ENCODE measurements around the gene NRF1.
"Not testable (repeated sequence)": the region's sequence is repeated elsewhere in the genome, so short reads cannot be mapped to it uniquely, and the experiment has no call there.

The NRF1 gene

GRCh38 chr7:129611246-129612111 is at the start of gene NRF1:
TSS of gene NRF1 (plus strand) at chr7:129611720. CDS start at chr7:129657352, 45,632 bp downstream.
- DNase-seq, result peak; percentile 77 to 98

- DNase-seq, result not testable (repeated sequence)
Observed at GRCh38 chr7:129566323-129566722, 45.2 kb upstream of the NRF1 start.

DNA sequence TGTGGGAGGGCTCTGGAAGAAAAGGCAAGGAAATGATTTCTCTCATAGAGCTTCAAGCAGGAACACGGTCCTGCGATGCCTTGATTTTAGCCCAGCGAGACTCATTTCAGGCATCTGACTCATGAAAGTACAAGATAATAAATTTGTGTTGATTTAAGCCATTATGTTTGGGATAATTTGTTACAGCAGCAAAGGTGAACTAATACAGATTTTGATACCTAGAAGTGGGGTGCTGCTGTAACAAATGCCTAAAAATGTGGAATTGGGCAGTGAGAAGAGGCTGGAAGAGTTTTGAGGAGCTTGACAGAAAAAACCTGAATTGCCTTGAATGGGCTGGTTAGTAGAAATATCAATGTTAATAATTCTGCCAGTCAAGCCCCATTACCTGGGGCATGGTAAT is 44.1 kb upstream of the NRF1 start:
- no peak for DNase-seq

GRCh38 chr7:129568240-129568639 is 43.3 kb upstream of the NRF1 start:
- DNase-seq, result no peak

GRCh38 chr7:129569326-129569725 is 42.2 kb upstream of the NRF1 start:
- no peak for DNase-seq

DNA sequence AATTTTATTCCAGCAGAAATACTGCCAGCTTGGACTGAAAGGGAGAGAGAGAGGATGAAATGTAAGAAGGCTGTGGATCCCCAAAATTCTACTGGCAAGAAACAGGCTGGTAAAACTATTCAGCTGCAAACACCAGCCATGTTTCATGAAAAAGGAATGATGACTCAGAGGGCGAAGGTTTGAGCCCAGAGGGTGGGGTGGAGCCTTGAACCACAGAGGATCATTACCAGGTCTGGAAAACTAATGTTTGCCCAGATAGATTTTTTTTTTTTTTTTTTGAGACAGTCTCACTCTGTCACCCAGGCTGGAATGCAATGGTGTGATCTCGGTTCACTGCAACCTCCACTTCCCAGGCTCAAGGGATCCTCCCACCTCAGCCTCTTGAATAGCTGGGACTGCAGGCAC is 41.7 kb upstream of the NRF1 start:
- no peak for DNase-seq

DNA sequence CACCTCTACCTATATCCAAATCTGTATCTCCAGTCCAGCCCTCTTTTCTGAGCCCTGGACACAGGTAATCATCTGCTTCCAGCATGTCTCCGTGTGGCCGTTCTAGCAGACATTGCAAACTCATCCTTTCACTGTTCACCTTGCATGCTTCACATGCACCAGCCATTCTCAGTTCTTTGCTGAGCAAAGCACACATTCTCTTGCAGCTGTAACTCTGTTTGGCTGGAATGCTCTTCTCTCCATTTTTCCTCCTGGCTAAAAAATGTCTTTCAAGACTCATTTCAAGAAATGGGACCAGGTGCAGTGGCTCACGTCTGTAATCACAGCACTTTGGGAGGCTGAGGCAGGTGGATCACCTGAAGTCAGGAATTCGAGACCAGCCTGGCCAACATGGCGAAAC is 40.3 kb upstream of the NRF1 start:
- no peak for DNase-seq

DNA sequence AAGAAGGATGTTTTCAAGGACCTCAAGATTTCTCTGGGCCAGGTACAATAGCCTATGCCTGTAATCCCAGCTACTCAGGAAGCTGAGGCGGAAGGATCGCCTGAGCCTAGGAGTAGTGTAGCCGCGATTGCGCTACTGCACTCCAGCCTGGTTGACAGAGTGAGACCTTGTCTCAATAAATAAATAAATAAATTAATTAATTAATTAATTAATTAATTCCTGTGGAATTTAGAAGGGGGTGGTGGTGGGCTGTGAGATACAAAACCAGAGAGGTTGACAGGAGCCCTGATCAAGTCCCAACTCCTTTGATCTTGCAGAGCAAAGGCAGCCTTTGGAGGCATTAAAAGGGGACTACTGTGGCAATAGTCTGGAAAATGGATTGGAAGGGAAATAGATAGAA is 39.3 kb upstream of the NRF1 start:
- no peak for DNase-seq

- DNase-seq, result no peak
Observed at GRCh38 chr7:129574487-129574886, 37.0 kb upstream of the NRF1 start.

DNA sequence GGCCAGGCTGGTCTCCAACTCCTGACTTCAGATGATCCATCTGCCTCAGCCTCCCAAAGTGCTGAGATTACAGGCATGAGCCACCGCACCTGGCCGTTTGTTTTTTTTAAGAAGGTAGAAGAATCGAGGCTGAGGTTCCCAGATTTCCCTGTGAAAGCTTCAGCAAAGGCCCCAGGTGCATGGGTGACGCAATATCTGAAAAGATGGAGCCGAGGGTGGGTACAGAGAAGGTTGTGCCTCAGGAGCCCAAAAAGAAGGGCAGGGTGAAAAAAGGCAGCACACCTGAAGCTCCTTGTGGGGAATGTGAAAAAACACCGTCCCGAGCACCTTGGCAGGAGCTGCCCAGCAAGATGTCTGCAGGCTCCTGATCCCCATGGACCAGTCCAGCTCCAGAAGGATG is 35.8 kb upstream of the NRF1 start:
- no peak for DNase-seq

DNA sequence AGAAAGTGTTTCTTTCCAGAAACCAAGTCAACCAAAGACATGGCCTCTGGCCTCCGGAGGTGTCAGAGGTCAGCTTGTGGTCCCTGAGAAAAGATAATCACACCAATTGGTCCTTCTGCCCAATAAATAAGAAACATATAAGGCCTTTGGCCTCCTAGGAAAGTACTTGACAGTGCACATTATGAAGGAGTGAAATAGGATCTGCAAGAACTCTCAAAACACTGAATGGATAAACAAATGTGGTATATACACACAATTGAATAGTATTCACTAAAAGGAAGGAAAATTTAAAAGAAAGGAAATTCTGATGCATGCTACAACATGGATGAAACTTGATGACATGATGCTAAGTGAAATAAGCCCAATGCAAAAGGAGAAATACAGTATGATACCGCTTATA is 35.4 kb upstream of the NRF1 start:
- no peak for DNase-seq

DNA sequence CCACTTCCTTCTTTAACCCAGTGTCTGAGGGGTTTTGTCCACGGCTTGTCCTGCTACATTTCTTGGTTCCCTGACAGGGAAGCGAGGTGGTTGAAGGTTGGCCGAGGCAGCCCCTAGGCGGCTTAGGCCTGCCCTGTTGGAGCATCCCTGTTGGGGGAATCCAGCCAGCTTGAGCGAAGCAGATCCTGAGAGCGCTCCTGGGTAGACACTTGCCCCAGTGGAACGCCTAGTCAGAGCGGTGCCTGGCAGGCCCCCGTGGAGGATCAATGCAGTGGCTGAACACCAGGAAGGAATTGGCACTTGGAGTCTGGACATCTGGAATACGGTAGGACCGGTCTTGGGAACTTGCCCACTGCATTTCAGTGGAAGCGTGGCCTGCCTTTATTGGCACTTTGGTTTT is 32.7 kb upstream of the NRF1 start:
- DNase-seq, result no peak

GRCh38 chr7:129586179-129586578 is 25.3 kb upstream of the NRF1 start:
- not testable (repeated sequence) for DNase-seq

DNA sequence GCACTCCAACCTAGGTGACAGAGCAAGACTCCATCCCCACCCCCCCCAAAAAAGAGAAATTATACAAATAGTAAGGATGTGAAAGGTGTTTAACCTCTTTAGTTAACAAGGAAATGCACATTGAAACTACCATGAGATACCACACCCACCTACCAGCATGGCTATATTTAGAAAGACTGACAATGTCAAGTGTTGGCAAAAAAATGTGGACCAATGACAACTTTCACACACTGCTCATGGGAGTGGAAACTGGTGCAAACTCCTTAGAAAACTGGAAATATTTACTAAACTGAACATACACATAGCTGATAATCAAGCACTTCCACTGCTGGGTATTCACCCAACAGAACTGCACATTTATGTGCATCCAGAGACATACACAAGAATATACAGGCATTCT is 23.3 kb upstream of the NRF1 start:
- DNase-seq, result no peak

- DNase-seq, result no peak
Observed at GRCh38 chr7:129591868-129592267, 19.7 kb upstream of the NRF1 start.

DNA sequence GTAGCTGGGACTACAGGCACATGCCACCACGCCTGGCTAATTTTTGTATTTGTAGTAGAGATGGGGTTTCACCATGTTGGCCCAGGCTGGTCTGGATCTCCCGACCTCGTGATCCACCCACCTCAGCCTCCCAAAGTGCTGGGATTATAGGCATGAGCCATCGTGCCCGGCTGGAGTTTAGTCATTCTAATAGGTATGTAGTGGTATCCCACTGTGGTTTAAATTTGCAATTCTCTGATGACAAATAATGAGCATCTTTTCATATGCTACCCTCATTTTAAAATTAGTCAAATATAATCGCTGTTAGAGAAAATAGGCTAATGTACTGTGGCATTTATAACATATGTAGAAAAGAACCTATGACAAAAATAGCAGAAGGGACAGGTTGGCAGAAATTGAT is 15.1 kb upstream of the NRF1 start:
- not testable (repeated sequence) for DNase-seq

DNA sequence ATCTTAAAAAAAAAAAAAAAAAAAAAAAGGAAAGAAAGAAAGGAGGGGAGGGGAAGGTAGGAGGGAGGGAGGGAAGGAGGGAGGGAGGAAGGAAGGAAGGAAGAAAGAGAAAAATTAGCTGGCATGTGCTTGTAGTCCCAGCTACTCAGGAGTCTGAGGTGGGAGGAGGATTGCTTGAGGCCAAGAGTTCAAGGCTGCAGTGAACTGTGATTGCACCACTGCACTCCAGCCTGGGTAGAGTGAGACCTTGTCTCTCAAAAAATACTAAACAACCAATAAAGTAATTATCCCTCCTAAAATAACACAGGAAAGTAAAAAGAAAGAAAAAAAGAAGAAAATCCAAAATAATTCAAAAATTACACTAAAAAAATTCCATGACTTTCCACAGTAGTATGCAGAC is 13.8 kb upstream of the NRF1 start:
- DNase-seq, result no peak

GRCh38 chr7:129599174-129599573 is 12.3 kb upstream of the NRF1 start:
- no peak for DNase-seq

GRCh38 chr7:129603594-129603993 is 7.9 kb upstream of the NRF1 start:
- DNase-seq, result not testable (repeated sequence)

DNA sequence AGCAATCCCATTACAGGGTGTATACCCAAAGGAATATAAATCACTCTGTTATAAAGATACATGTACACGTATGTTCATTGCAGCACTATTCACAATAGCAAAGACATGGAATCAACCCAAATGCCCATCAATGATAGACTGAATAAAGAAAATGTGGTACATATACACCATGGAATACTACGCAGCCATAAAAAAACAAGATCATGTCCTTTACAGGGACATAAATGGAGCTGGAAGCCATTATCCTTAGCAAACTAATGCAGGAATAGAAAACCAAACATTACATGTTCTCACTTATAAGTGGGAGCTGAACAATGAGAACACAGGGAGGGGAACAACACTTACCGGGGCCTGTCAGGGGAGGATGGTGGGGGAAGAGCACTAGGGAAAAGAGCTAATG is 7.5 kb upstream of the NRF1 start:
- DNase-seq, result not testable (repeated sequence)

GRCh38 chr7:129604713-129605437 is 6.6 kb upstream of the NRF1 start:
- DNase-seq, result no peak

DNA sequence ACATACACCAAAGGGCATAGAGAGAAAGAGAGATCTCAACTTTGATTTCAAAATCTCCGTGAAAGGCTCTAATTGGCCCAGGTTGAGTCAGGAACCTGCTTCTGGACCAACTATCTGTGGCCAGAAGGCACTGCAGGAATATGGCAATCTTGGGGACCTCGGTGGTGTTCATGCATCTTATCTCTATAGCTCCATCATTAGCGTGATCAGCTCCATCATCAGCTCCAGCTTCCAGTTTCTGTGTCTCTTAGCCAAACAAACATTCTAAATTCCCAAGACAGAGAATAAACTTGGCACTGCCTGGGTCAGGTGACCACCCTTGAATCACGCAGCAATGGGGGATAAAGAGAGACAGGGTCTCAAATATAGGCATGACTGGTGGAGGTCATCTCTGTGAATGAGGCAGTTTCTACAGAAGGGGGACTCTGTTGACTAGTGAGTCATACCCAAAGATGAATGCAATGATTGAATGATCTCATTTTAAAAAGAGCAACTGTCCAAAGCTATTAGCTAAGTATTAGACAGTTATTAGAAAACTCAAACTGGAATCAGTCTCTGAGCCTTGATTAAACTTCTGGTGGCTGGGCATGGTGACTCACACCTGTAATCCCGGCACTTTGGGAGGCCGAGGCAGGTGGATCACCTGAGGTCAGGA is 5.4 kb upstream of the NRF1 start:
- DNase-seq, result no peak

DNA sequence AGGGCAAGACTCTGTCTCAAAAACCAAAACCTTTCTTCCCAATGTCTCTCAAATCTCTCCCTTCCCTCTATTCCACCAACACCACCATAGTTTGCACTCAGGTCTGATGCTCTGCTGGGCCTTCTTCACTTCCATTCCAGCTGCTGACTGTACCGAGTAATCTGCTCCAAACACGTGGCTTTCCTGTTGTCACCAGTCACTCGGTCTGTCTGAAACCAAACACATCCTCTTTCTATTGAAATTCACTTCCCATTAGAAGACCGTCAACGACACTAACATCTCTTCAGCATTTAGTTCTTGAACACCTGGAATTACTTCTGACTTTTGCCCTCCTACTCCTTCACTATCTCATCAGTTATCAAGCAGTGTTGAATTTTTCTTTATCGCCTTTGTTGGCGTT is 4.7 kb upstream of the NRF1 start:
- DNase-seq, result no peak
